Measurements from ENCODE around the gene SLC29A4.
"Not testable (repeated sequence)": the region's sequence is repeated elsewhere in the genome, so short reads cannot be mapped to it uniquely, and the experiment has no call there.

SLC29A4 gene, protein sequence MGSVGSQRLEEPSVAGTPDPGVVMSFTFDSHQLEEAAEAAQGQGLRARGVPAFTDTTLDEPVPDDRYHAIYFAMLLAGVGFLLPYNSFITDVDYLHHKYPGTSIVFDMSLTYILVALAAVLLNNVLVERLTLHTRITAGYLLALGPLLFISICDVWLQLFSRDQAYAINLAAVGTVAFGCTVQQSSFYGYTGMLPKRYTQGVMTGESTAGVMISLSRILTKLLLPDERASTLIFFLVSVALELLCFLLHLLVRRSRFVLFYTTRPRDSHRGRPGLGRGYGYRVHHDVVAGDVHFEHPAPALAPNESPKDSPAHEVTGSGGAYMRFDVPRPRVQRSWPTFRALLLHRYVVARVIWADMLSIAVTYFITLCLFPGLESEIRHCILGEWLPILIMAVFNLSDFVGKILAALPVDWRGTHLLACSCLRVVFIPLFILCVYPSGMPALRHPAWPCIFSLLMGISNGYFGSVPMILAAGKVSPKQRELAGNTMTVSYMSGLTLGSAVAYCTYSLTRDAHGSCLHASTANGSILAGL

DNA sequence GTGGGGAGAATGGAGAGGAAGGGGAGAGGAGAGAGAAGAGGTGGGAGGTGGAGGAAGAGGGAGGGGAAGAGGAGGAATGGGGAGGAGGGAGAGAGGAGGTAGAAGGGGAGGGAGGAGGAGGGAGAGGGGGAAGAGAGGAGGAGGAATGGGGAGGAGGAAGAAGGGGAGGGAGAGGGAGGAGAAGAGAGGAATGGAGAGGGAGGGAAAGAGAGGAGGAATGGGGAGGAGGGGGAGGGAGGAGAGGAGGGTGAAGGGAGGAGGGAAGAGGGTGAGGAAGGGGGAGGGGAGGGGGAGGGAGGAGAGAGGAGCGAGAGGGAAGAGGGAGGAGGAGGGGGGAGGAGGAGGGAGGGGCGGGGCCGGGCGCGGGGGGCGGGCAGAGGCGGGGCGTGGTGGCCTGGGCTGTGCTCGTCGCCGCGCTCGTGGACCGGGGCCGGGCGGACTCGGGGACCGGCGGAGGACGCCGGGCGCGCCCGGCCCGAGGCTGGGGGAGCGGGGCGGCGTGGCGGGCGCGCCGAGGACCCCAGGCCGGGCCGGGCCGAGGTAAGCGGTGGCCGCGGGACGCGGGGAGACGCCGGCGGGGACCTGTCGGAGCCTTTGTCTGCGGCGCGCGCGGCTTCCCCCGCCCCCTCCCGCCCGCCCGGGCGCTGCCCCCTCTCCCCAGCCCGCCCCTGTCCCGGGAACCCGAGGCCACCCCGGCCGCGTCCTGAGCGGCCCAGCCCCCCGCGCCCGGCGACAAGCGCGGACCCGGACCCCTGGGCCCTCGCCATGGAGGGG lies at the start of gene SLC29A4:
TSS of gene SLC29A4 (plus strand) at position 401 of the 774 bp plus-strand sequence. CDS start 4,874 bp downstream, outside the sequence.
- no peak for DNase-seq

DNA sequence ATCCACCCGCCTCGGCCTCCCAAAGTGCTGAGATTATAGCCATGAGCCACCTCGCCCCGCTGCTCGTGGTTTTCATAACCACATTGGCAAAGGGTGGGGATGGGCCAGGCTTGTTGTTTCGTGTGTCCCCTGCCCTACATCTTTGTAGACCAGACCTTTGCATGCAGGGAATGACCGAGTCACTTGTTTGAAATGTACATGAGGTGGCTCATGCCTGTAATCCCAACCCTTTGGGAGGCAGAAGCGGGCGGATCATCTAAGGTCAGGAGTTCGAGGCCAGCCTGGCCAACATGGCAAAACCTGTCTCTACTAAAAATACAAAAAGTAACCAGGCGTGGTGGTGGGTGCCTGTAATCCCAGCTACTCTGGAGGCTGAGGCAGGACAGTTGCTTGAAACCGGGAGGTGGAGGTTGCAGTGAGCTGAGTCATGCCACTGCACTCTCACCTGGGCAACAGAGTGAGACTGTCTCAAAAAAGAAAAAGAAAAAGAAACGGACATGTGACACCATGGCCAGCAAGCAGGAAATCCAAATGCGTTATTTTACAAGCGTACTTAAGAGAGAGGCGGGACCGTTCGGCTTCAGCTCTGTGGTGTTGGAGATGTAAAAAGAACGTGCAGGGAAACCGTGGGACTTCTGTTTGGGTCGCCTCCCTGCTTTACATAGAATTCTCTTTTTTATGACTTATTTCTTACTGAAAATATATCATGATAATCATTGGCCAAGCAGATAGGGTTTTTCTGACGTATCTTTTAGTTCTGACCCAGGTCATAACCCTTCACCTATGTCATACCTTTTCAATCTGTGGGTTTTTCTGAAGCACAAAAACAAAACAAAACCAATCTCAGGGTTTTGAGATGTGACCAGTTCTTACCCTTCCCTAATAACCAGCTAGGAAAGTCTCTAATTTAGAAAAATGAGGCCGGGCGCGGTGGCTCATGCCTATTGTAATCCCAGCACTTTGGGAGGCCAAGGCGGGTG lies 47.6 kb upstream of the SLC29A4 start:
- DNase-seq: no peak

DNA sequence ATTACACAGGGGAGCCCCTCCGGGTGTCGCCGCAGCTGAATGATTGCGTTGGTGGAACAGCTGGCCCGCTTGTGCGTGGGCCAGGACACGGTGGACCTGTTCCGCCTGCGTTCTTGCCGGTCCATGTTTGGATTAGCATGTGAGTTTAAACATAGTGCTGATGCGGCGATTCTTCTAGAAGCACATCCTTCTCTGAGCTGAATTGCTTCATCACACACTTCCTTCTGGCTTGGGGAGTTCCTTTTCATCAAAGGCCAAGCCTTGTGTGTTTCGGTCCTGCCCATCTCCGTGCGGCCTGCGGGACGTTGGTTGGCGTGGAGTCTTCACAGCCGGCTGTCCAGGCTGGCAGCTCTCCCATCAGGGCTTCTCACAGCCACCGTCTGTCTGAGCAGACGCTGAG lies 45.5 kb upstream of the SLC29A4 start:
- DNase-seq: no peak

DNA sequence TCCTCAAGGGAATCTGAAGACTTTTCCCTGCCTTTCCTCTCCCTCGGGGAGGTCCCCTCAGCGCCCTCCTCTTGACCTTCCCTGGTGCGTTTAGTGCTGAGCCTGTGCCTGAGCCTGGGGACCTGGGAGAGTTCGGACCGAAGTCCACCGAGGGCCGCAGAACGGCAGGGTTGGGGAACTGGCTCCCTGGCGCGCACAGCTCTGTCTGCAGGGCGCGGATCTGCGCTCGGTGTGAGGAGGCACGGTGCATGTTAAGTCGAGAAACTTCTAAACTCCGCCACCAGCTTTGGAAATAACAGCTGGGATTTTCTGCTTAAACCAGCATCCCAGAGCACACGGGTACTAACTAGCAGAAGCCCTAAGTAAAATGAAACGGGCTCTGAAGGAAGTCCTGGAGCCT lies 44.2 kb upstream of the SLC29A4 start:
- DNase-seq: no peak

DNA sequence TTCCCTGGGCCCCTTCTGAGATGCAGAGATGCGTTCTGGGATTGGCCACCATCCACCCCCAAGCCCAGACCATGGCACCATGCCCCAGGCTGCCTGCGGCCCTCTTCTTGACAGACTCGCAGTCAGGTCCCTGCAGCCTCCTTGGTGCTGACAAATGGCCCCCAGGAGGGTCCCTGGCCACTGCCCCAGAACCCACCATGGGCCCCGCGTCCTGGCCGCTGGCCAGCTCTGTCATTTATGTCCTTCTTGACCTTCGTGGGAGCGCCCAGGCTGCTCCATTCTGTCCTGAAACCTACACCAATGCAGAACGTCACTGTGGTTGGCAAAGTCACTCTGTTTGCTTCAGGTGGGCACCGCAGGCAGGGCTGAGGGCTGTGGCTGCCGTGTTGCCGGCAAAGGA lies 39.5 kb upstream of the SLC29A4 start:
- no peak for DNase-seq

DNA sequence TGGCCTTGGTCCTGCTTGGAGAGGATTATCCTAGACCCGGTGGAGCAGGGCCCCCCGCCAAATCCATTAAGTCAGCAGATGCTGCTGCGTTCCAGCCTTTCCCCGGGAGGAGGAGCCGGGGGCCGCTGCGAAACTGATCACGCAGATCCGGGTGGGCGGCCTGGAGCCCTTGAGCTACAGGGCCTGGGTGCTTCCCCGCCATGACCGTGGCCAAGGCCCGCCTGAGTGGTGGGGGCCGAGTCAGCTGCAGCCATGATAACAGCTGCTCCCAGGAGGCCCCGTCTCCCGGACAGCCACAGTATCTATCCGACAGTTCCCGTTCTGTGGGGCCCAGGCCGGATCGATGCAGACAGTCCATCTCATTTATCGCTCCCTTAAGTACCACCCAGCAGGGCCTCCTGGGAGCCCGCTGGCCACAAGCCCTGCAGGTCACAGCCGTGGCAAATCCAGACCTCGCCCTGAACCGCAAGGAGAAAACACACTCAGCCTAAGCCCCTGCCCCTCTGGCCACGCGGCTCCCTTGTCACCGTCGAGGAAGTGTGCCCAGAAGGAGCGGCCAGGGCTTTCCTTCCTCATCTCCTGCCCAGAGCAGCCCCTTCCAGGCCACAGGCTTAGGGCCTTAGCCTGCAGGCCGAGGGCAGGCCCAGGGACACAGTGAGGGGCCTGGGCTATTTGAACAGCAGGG lies 34.4 kb upstream of the SLC29A4 start:
- DNase-seq: no peak

DNA sequence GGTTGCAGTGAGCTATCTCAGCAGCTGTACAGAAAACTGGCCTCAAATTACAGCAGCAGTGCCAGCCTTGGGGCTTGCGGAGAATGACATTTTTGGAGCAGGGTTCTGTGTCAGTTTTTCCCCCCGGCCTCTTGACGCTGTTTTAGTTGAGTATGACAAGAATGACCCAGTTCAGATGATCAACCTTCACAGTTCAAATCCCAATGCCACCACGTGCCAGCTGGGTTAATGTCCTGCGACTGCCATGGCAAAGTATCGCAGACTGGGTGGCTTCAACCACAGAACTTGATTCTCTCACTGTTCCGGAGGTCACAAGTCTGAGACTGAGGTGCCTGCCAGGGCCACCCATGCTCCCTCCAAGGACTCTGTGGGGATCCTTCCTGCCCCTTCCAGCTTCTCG lies 32.0 kb upstream of the SLC29A4 start:
- not testable (repeated sequence) for DNase-seq

DNA sequence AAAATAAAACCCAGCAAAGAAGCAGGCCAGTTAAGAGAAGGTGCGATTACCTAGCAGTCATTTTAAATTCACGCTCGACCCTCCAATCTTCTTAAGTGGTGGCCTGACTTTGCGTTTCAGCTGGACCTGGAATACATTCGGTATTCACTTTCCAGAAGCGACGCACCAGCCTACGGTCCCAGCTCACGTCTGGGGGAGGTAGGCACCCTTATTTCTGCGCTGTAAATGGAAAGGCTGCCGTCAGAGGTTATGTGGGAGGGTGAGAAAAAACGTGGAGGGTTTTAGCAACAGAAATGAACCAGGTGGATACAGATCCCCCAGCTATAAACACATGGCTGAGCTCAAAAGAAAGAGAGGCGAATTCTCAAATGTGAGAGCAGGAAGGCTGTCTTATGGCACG lies 29.2 kb upstream of the SLC29A4 start:
- DNase-seq: not testable (repeated sequence)

DNA sequence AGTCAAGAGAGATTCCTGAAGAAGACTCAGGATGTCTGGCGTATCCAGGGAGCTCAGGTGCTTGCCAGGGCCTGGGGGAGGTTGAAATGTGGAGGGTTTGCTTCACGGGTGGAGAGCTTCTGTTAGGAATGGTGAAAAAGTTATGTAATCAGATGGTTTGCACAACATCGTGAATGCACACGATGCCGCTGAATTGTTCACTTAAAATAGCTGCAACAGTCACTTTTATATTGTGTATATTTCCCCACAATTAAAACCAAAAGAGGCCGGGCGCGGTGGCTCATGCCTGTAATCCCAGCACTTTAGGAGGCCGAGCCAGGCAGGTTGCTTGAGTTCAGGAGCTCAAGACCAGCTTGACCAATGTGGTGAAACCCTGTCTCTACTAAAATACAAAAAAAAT lies 28.4 kb upstream of the SLC29A4 start:
- not testable (repeated sequence) for DNase-seq

DNA sequence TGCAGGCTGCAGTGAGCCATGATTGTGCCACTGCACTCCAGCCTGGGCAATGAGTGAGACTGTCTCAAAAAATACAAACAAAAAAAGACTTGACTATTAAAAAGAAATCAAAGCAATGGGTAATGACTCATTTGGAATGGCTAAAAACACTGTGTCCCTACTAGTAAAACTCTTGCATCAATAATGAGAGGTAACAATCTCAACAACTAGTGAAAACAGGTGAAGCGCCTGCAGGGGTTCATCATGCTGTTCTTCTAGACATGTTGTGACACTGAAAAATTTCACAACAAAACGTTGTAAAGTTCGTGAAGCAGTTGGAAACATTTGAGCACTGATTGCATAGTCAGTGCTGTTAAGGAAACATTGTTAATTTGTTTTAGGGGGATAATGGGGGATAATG lies 26.9 kb upstream of the SLC29A4 start:
- no peak for DNase-seq

DNA sequence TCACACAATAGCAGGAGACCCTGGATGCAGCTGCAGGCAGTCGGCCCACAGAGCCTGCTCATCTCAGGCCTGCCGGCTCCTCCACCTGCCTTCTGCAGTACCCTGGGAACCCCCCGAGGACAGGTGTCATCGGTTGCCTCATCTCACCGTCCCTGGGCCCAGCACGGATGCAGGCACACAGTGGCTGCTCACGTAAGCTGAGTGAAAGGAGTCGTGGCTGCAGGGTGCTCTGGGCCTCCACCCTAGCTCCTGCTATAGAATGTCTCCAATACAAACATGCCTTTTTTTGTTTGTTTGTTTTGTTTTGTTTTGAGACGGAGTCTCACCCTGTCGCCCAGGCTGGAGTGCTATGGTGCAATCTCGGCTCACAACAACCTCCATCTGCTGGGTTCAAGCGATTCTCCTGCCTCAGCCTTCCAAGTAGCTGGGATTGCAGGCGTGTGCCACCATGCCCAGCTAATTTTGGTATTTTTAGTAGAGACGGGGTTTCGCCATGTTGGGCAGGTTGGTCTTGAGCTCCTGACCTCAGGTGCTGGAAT lies 22.1 kb upstream of the SLC29A4 start:
- DNase-seq: not testable (repeated sequence)

DNA sequence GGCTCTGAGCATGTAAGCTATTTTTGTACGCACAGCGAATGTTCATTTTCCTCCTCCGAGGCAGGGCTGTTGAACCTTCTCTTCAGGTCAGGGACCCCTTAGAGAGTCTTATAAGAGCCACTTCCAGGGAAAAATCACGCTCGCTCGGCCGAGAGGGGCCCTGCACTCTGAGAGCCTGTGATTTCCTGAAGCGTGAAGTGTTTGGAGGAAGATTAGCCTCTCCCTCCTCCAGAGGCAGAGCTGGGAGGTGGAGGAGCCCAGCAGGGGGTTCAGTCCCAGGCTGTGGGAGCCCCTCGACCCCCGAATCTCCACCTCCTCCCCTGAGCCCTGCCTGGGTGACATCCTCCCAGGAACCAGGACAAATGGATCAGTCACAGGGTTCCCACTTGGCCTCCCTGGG lies 19.7 kb upstream of the SLC29A4 start:
- DNase-seq: not testable (repeated sequence)

DNA sequence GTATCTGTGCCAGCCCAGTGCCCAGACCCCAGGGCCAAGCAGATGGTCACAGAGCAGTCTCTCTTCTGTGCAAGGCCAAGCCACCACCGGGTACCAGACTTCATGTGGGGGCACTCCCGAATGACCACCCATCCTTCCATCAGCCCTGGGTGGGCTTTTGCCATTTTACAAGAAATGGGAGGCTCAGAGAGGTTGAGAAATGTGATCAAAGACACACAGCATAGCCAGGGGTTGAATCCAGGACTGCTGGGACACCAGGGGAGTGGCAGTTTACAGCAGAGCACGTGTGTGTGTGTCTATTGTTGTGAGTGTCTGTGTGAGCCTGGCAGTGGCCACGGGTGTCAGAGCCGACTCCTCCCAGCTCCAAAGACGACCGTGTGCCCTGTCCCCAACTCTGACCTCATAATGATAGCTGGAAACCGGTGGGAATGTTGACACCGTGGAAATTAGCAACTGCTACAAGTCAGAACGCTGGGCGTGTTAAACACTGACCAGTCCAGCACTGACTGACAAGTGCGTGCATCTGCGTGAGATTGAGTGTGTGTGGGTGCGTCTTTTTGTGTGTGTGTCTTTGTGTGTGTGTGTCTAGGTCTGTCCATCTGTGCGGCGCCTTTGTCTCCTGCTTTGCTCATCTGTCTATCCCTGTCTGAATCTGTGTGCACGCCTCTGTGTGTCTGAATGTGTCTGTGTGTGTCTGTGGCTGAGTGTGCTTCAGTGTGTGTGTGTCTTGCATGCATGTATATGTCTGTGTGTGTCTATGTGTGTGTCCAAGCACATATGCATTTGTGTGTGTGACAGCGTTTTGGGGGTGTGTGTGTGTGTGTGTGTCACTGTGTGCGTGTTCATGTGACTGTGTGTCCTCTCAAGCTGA lies 17.2 kb upstream of the SLC29A4 start:
- no peak for DNase-seq

DNA sequence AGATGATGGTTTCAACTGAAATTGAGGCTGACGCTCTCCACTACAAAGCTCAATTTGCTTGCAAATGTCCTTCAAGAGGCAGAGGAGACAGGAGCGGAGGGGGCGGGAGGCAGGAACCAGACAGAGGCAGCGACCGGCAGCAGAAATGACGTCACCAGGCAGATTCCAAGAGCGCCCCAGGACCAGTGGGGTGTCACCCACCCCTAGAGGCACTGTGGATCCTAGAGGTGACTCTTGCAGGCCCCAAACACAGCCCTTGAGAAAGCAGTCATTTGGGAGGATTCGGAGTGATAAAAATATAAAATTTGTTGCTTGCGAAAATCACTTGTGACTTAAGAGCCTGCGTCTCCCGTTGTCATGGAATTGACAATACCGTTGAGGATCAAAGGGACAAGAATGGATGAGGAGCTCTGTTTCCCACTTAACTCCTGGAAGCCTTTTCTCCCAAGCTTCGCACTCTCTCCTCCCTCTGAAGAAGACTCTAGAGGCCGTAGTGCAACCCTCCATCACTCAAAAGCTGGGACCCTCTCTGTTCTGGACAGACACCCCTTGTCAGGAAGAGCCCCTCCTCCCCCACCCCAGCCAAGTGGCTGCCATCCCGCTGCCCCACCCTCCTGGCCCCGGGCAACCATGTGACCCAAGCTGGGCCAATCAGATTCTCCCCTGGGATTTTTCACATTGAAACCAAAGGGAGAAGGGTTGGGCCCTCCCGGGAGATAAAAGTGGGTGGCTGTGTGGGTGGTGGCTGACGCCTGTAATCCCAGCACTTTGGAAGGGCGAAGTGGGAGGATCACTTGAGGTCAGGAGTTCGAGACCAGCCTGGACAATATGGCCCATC lies 16.3 kb upstream of the SLC29A4 start:
- DNase-seq: peak; percentile 78

DNA sequence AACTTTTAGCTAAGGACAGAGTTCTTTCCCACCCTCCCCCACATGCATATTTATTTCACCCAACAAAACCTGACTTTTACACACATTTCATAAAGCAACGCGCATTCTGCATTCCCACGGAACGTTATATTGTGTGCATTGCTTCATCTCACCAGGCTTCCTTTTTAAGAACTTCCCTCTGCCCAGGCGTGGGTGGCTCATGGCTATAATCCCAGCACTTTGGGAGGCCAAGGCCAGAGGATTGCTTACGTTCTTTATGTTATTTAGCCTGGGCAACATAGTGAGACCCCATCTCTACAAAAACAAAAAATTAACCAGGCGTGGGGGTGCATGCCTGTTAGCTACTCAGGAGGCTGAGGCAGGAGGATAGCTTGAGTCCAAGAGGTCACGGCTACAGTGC lies 14.9 kb upstream of the SLC29A4 start:
- DNase-seq: not testable (repeated sequence)

DNA sequence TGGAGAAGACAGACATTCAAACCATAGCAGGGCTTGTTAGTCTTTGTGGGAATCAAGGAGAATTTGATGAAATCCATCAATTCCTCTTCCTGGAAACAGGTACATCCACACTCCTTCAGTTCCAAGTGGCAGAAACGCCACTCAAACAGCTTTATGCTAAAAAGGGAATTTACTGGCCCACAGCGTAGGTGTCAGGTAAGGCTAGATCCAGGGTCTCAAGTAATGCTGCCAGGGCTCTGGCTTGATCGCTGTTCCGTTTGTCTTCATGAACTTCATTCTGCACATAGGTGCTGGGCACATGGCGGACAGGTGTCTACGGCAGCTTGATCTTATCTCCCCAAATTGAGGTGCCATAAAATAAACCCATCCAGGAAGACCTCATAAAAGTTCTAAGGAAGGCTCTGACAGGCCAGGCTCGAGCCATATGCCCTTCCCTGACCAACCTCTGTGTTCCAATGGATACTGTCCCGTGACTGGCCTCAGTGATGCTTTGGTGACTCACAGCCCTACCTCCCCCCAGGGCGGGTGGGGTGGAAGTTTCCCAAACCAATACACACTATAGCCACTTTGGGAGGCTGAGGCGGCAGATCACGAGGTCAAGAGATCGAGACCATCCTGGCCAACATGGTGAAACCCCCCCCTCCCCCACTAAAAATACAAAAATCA lies 12.6 kb upstream of the SLC29A4 start:
- not testable (repeated sequence) for DNase-seq

DNA sequence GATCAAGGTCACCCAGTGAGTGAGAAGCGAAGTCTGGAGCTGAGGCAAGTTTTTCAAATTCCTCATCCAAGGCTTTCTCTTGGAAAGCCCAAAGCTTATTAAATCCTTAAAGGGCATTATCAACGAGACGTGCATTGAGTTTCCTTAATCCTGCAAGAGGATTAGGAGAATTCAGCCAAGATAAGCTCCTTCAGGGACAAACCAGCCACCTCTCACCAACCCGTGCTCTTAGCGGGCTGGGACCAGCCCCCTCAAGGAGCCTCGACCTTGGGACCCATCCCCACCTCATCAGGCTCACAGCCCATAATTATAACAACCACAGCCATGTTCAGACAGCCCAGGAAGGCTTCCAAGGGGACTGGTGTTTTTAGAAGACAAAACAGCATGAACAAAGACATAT lies 12.0 kb upstream of the SLC29A4 start:
- no peak for DNase-seq

DNA sequence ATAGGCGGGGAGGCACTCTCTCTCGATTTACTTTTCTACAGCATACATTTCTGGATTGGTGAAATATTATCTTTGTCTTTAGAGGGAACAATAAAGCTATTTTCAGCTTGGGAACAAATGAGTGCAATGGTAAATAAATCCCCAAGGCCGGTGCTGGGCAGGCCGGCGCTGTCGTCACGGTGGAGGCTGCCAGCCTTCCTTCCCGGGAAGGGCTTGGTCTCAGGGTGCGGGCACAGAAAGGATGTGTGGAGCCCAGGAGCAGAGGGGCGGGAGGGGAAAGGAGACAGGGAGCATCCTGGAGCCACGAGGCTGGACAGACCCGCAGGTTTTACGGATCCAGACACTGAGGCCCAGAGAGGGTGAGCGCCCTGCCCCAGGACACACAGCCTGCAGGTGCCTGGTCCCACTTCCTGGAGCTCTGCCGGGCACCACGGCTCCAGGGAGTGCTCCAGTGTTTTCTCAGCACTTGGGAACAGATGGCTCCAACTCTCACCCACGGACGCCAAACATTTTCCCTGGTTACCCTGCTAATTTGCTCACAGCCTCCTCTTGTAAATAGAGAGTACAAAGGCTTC lies 8.8 kb upstream of the SLC29A4 start:
- not testable (repeated sequence) for DNase-seq

DNA sequence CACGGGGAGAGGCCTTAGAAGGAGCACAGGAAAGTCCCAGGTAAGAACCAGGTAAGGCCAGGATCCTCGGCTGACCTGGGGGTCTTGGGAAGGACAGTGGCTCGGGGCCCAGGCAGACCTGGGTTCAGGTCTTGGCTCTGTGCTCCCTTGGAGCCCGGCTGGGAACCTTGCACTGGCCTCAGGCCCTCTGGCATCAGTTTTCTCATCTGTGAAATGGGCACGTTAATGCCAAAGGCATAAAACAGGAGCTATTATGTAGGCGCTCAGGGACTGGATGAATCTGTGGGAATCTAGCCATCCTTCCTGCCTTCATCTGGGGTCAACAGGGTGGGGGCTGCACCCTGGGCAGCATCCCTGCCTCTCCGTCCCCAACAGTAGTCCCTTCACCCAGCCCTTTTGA lies 8.3 kb upstream of the SLC29A4 start:
- DNase-seq: no peak
